SK-N-SH (cell line): ENCODE results near the gene MATR3.
"Not testable (repeated sequence)": the region's sequence is repeated elsewhere in the genome, so short reads cannot be mapped to it uniquely, and the experiment has no call there.

Experiments used
- CHD2 ChIP-seq: fragments of 150-350 bp; IDR thresholded peaks from 2 replicates; pipeline ENCODE4 v1.6.1; 2018; ENCODE audit warnings: low read length; ENCODE audit not compliant: partially characterized antibody
- CTCF ChIP-seq: fragments of 200-600 bp; sonication (generic); IDR thresholded peaks from 2 replicates; pipeline ENCODE4 v1.6.1; 2017; ENCODE audit warnings: antibody characterized with exemption, mild to moderate bottlenecking, moderate library complexity
- FOXJ3 ChIP-seq: sonication (generic); formaldehyde crosslinking; IDR thresholded peaks from 2 replicates; pipeline ENCODE4 v1.5.1; 2020; ENCODE audit warnings: mild to moderate bottlenecking, missing genetic modification reagents
- GABPA ChIP-seq: IDR thresholded peaks from 2 replicates; pipeline ENCODE4 v1.4.0; 2012; ENCODE audit warnings: low read depth, mild to moderate bottlenecking
- MAX ChIP-seq: IDR thresholded peaks from 2 replicates; pipeline ENCODE4 v1.4.0; 2012; ENCODE audit warnings: low read depth
- POLR2AphosphoS5 ChIP-seq: IDR thresholded peaks from 2 replicates; pipeline ENCODE4 v1.6.1; 2012; ENCODE audit warnings: low read depth, low read length
- RCOR1 ChIP-seq: fragments of 150-350 bp; IDR thresholded peaks from 2 replicates; pipeline ENCODE4 v1.6.1; 2017; ENCODE audit warnings: antibody characterized with exemption, low read length
- REST ChIP-seq: IDR thresholded peaks from 2 replicates; pipeline ENCODE4 v1.6.1; 2012; ENCODE audit warnings: mild to moderate bottlenecking, low read depth, low read length, moderate library complexity
- RFX5 ChIP-seq: IDR thresholded peaks from 2 replicates; pipeline ENCODE4 v1.6.1; 2012; ENCODE audit warnings: mild to moderate bottlenecking, improper control_type of control experiment, low read length
- RXRA ChIP-seq: IDR thresholded peaks from 2 replicates; pipeline ENCODE4 v1.4.0; 2012; ENCODE audit warnings: low read depth, mild to moderate bottlenecking, borderline replicate concordance
- SMC3 ChIP-seq: IDR thresholded peaks from 2 replicates; pipeline ENCODE4 v1.6.1; 2012; ENCODE audit warnings: low read depth, low read length, improper control_type of control experiment

GRCh38 chr5:139355900-139356299 lies 62.4 kb downstream of the MATR3 start:
- not testable (repeated sequence) for TF ChIP-seq CTCF; RCOR1; RFX5; REST; CHD2; GABPA; RXRA; POLR2AphosphoS5; SMC3; FOXJ3 (CRISPR knock-in tag); MAX
